Ecto neural progenitor cell (in vitro differentiated cells): Measurements from ENCODE around the gene COL23A1.
A peak's percentile ranks its signal among the peaks of the same experiment; 100 is the strongest.

ENCODE experiments used
- DNase-seq: peaks from one replicate; pipeline ENCODE4 v3.0.0-alpha.2; 2018; ENCODE audit warnings: low spot score

The COL23A1 gene

GRCh38 chr5:178460174-178460573 is 130.0 kb downstream of the COL23A1 start:
- peak; percentile 27 for DNase-seq

- peak; percentile 14 for DNase-seq
Observed at GRCh38 chr5:178458140-178458539, 132.1 kb downstream of the COL23A1 start.

- no peak for DNase-seq
Observed at GRCh38 chr5:178457471-178457870, 132.7 kb downstream of the COL23A1 start.

- no peak for DNase-seq
Observed at GRCh38 chr5:178455480-178455835, 134.7 kb downstream of the COL23A1 start.

- peak; percentile 39 for DNase-seq
Observed at GRCh38 chr5:178454821-178455479, 135.2 kb downstream of the COL23A1 start.

GRCh38 chr5:178454303-178454702 is 135.9 kb downstream of the COL23A1 start:
- peak; percentile 21 for DNase-seq

- peak; percentile 34 for DNase-seq
Observed at GRCh38 chr5:178453224-178453623, 137.0 kb downstream of the COL23A1 start.

- DNase-seq, result peak; percentile 37
Observed at GRCh38 chr5:178450121-178451028, 139.8 kb downstream of the COL23A1 start.

GRCh38 chr5:178449163-178450070 is 140.8 kb downstream of the COL23A1 start:
- DNase-seq, result peak; percentile 34

- DNase-seq, result no peak
Observed at GRCh38 chr5:178445534-178445933, 144.7 kb downstream of the COL23A1 start.

- peak; percentile 41 for DNase-seq
Observed at GRCh38 chr5:178442405-178443257, 147.6 kb downstream of the COL23A1 start.

GRCh38 chr5:178441486-178442270 is 148.5 kb downstream of the COL23A1 start:
- peak; percentile 26 for DNase-seq

GRCh38 chr5:178440181-178440580 is 150.0 kb downstream of the COL23A1 start:
- peak; percentile 13 for DNase-seq

GRCh38 chr5:178439493-178440180 is 150.6 kb downstream of the COL23A1 start:
- peak; percentile 14 for DNase-seq

- no peak for DNase-seq
Observed at GRCh38 chr5:178438796-178439195, 151.4 kb downstream of the COL23A1 start.

- peak; percentile 34 for DNase-seq
Observed at GRCh38 chr5:178437386-178438075, 152.7 kb downstream of the COL23A1 start.

- peak; percentile 27 for DNase-seq
Observed at GRCh38 chr5:178436326-178436940, 153.8 kb downstream of the COL23A1 start.

- DNase-seq, result peak; percentile 30
Observed at GRCh38 chr5:178435321-178436238, 154.6 kb downstream of the COL23A1 start.
